Measurements from ENCODE around the gene ZSCAN21.

The ZSCAN21 gene

GRCh38 chr7:100029596-100029995 is 20.0 kb upstream of the ZSCAN21 start:
- no peak for DNase-seq

- no peak for DNase-seq
Observed at GRCh38 chr7:100033526-100033925, 16.0 kb upstream of the ZSCAN21 start.

GRCh38 chr7:100034871-100035510 is 14.6 kb upstream of the ZSCAN21 start:
- DNase-seq: no peak

- DNase-seq: no peak
Observed at GRCh38 chr7:100035876-100036275, 13.7 kb upstream of the ZSCAN21 start.

GRCh38 chr7:100038326-100038725 is 11.2 kb upstream of the ZSCAN21 start:
- no peak for DNase-seq

- DNase-seq: no peak
Observed at GRCh38 chr7:100040575-100040974, 9.0 kb upstream of the ZSCAN21 start.

- peak; percentile 11 to 34 for DNase-seq
Observed at GRCh38 chr7:100044718-100045117, 4.9 kb upstream of the ZSCAN21 start.

GRCh38 chr7:100048680-100049079 is 894 bp upstream of the ZSCAN21 start:
- no peak for DNase-seq

- no peak for DNase-seq
Observed at GRCh38 chr7:100051611-100052010, 2.0 kb downstream of the ZSCAN21 start.

GRCh38 chr7:100053215-100053614 is 3.6 kb downstream of the ZSCAN21 start:
- peak; percentile 72 to 78 for DNase-seq

GRCh38 chr7:100057006-100057405 is 7.4 kb downstream of the ZSCAN21 start:
- no peak for DNase-seq

GRCh38 chr7:100059251-100059739 is 9.7 kb downstream of the ZSCAN21 start:
- no peak for DNase-seq

- DNase-seq: no peak
Observed at GRCh38 chr7:100061518-100062193, 12.1 kb downstream of the ZSCAN21 start.

GRCh38 chr7:100063376-100063775 is 13.8 kb downstream of the ZSCAN21 start:
- DNase-seq: no peak

- DNase-seq: no peak
Observed at GRCh38 chr7:100064162-100064561, 14.6 kb downstream of the ZSCAN21 start.

GRCh38 chr7:100065452-100066186 is 16.0 kb downstream of the ZSCAN21 start:
- DNase-seq: no peak

GRCh38 chr7:100066953-100067352 is 17.4 kb downstream of the ZSCAN21 start:
- DNase-seq: no peak

GRCh38 chr7:100069991-100070390 is 20.4 kb downstream of the ZSCAN21 start:
- no peak for DNase-seq

- no peak for DNase-seq
Observed at GRCh38 chr7:100071018-100071723, 21.6 kb downstream of the ZSCAN21 start.

- no peak for DNase-seq
Observed at GRCh38 chr7:100072462-100072861, 22.9 kb downstream of the ZSCAN21 start.

GRCh38 chr7:100074841-100075240 is 25.3 kb downstream of the ZSCAN21 start:
- no peak for DNase-seq

- DNase-seq: no peak
Observed at GRCh38 chr7:100075418-100075817, 25.8 kb downstream of the ZSCAN21 start.

GRCh38 chr7:100077205-100077604 is 27.6 kb downstream of the ZSCAN21 start:
- DNase-seq: no peak

Data from AML-193 (cell line).